GM18868 (cell line): Measurements from ENCODE around the gene SEC63.
A peak's percentile ranks its signal among the peaks of the same experiment; 100 is the strongest.
"Not testable (repeated sequence)": the region's sequence is repeated elsewhere in the genome, so short reads cannot be mapped to it uniquely, and the experiment has no call there.

Experiments used
- ATAC-seq: cut with Tn5 transposase; IDR thresholded peaks from one replicate; pipeline ENCODE4 v1.9.1; 2021; ENCODE audit warnings: mild to moderate bottlenecking, moderate library complexity; ENCODE audit not compliant: unreplicated experiment

SEC63 gene

GRCh38 chr6:107957909-107958688 lies at the start of gene SEC63:
SEC63 (minus strand) TSS chr6:107958208; CDS start chr6:107958009, 199 bp downstream.
- ATAC-seq = peak; percentile 94

- no peak for ATAC-seq
Observed at GRCh38 chr6:108005961-108006360, 48.0 kb upstream of the SEC63 start.

- no peak for ATAC-seq
Observed at GRCh38 chr6:108004861-108005260, 46.9 kb upstream of the SEC63 start.

- ATAC-seq = no peak
Observed at GRCh38 chr6:108002365-108003221, 44.6 kb upstream of the SEC63 start.

- no peak for ATAC-seq
Observed at GRCh38 chr6:108001696-108002231, 43.8 kb upstream of the SEC63 start.

GRCh38 chr6:108000259-108000658 lies 42.3 kb upstream of the SEC63 start:
- ATAC-seq = not testable (repeated sequence)

- ATAC-seq = no peak
Observed at GRCh38 chr6:107999341-107999740, 41.3 kb upstream of the SEC63 start.

GRCh38 chr6:107991772-107992550 lies 34.0 kb upstream of the SEC63 start:
- no peak for ATAC-seq

GRCh38 chr6:107991061-107991460 lies 33.1 kb upstream of the SEC63 start:
- ATAC-seq = no peak

- ATAC-seq = not testable (repeated sequence)
Observed at GRCh38 chr6:107990587-107990986, 32.6 kb upstream of the SEC63 start.

- ATAC-seq = no peak
Observed at GRCh38 chr6:107989166-107990094, 31.4 kb upstream of the SEC63 start.

GRCh38 chr6:107988570-107988969 lies 30.6 kb upstream of the SEC63 start:
- ATAC-seq = no peak

GRCh38 chr6:107987805-107988204 lies 29.8 kb upstream of the SEC63 start:
- no peak for ATAC-seq

- no peak for ATAC-seq
Observed at GRCh38 chr6:107985701-107986100, 27.7 kb upstream of the SEC63 start.

GRCh38 chr6:107983811-107984210 lies 25.8 kb upstream of the SEC63 start:
- ATAC-seq = no peak

- ATAC-seq = no peak
Observed at GRCh38 chr6:107982486-107982885, 24.5 kb upstream of the SEC63 start.

- ATAC-seq = no peak
Observed at GRCh38 chr6:107981695-107982094, 23.7 kb upstream of the SEC63 start.

GRCh38 chr6:107977283-107977682 lies 19.3 kb upstream of the SEC63 start:
- no peak for ATAC-seq

GRCh38 chr6:107976155-107976783 lies 18.3 kb upstream of the SEC63 start:
- no peak for ATAC-seq
